A549 (cell line): ENCODE results near the gene AFF3.

Experiments
- CTCF ChIP-seq: fragments of >200 bp; sonication (Bioruptor Twin); formaldehyde crosslinking; IDR thresholded peaks from 3 replicates; pipeline ENCODE4 v1.5.1; 2016
- EHF ChIP-seq: fragments of 250-450 bp; sonication (Bioruptor Pico); IDR thresholded peaks from 2 replicates; pipeline ENCODE4 v1.5.0; 2020; ENCODE audit warnings: mild to moderate bottlenecking
- EP300 ChIP-seq, 2 experiments: fragments of >200 bp; sonication (Bioruptor Twin); formaldehyde crosslinking; IDR thresholded peaks; 2 replicates in 1 of 2; 3 replicates in 1 of 2; pipeline ENCODE4 v1.6.1; 2016 to 2017
- HES2 ChIP-seq: fragments of >200 bp; sonication (Bioruptor Twin); formaldehyde crosslinking; IDR thresholded peaks from 2 replicates; pipeline ENCODE4 v1.6.1; 2016
- HMGXB4 ChIP-seq: fragments of 250-450 bp; sonication (Bioruptor Pico); IDR thresholded peaks from 2 replicates; pipeline ENCODE4 v1.5.0; 2021; ENCODE audit warnings: mild to moderate bottlenecking, moderate library complexity, borderline replicate concordance
- POLR2A ChIP-seq: IDR thresholded peaks from 2 replicates; pipeline ENCODE4 v1.6.1; 2012; ENCODE audit warnings: mild to moderate bottlenecking, low read length
- RAD21 ChIP-seq, 2 experiments: fragments of >200 bp in 1 of 2; sonication (Bioruptor Twin) in 1 of 2; formaldehyde crosslinking in 1 of 2; IDR thresholded peaks in 1 of 2; conservative IDR thresholded peaks in 1 of 2; 2 replicates in 1 of 2; 3 replicates in 1 of 2; pipeline ENCODE4 v1.6.1; 2012 to 2018; ENCODE audit warnings: inconsistent platforms in 1 of 2
- REST ChIP-seq: fragments of 200-600 bp; sonication (generic); IDR thresholded peaks from 2 replicates; pipeline ENCODE4 v1.6.1; 2016; ENCODE audit warnings: antibody characterized with exemption, mild to moderate bottlenecking, moderate library complexity
- RFX5 ChIP-seq: fragments of 450-650 bp; IDR thresholded peaks from 2 replicates; pipeline ENCODE4 v1.7.1; 2014; ENCODE audit warnings: antibody characterized with exemption, mild to moderate bottlenecking, moderate library complexity
- ZFP36 ChIP-seq: fragments of 450-650 bp; IDR thresholded peaks from 2 replicates; pipeline ENCODE4 v1.6.1; 2014; ENCODE audit warnings: borderline replicate concordance; ENCODE audit not compliant: partially characterized antibody
- TF ChIP-seq, protein P1 (sequence below): IDR thresholded peaks from 2 replicates; pipeline ENCODE4 v1.6.1; 2012

DNA sequence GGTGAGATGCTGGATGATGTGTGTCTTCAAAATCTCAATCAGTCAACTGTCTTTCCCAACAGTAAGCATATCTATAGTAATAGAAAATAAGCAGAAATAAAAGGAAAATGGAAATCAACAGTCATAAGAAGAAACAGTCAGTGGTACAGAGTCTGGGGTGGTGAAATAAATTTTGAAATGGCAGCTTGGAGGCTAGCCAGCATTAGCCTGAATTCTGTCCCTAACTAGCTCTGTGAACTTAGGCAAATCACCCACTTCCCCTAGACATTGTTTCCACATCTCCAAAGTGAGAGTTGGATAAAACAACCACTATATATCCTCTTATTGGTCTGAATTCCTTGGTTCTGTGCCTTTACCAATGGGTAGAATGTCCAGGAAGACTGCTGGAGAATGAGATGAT, 462.9 kb downstream of the AFF3 start:
- TF ChIP-seq POLR2A (no peak), CTCF (no peak), HES2 (no peak), RFX5 (no peak), RAD21 (conservative IDR thresholded peaks at IDR 0.05 in 1 of 2, IDR thresholded peaks at IDR 0.05 in 1 of 2) (no peak), HMGXB4 (CRISPR knock-in tag) (no peak), REST (no peak), EHF (CRISPR knock-in tag) (no peak), ZFP36 (no peak), EP300 (IDR thresholded peaks at IDR 0.05) (no peak)
- TF ChIP-seq, protein P1, sequence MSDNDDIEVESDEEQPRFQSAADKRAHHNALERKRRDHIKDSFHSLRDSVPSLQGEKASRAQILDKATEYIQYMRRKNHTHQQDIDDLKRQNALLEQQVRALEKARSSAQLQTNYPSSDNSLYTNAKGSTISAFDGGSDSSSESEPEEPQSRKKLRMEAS = no peak
